H9 (cell line): ENCODE data around the gene BTBD19. TPM values are rescaled to one million over a fixed set of nuclear protein-coding genes. Genes with fewer than 3 reads are reported as not detected.

ENCODE experiments used
- DNase-seq: peaks from one replicate; pipeline ENCODE4 v3.0.0-alpha.2; 2017
- H2AFZ ChIP-seq: one replicate; pipeline ENCODE4 v1.6.1; 2013; ENCODE audit warnings: mild to moderate bottlenecking, low read length, control low read depth, moderate library complexity
- H2AK5ac ChIP-seq: 2 replicates; pipeline ENCODE4 v1.6.1; 2013; ENCODE audit warnings: low read length, control low read depth, mixed read lengths; ENCODE audit not compliant: insufficient read length
- H2BK120ac ChIP-seq: one replicate; pipeline ENCODE4 v1.6.1; 2013; ENCODE audit warnings: low read depth, mild to moderate bottlenecking, low read length, control low read depth, inconsistent platforms; ENCODE audit not compliant: poor library complexity, severe bottlenecking
- H2BK12ac ChIP-seq: 2 replicates; pipeline ENCODE4 v1.6.1; 2013; ENCODE audit warnings: low read length, control low read depth, mixed read lengths, low read depth; ENCODE audit not compliant: insufficient read length
- H2BK15ac ChIP-seq: 2 replicates; pipeline ENCODE4 v1.6.1; 2013; ENCODE audit warnings: low read depth, low read length, control low read depth
- H2BK20ac ChIP-seq: one replicate; pipeline ENCODE4 v1.6.1; 2013; ENCODE audit warnings: low read depth, mild to moderate bottlenecking, low read length, control low read depth, inconsistent platforms; ENCODE audit not compliant: poor library complexity, severe bottlenecking
- H2BK5ac ChIP-seq: 2 replicates; pipeline ENCODE4 v1.6.1; 2013; ENCODE audit warnings: low read length, control low read depth, mixed read lengths; ENCODE audit not compliant: insufficient read length
- H3K14ac ChIP-seq: 2 replicates; pipeline ENCODE4 v1.6.1; 2013; ENCODE audit warnings: low read length, control low read depth; ENCODE audit not compliant: insufficient read depth
- H3K18ac ChIP-seq: 2 replicates; pipeline ENCODE4 v1.6.1; 2013; ENCODE audit warnings: low read depth, mild to moderate bottlenecking, mixed read lengths, low read length, control low read depth; ENCODE audit not compliant: insufficient read length
- H3K23ac ChIP-seq: 2 replicates; pipeline ENCODE4 v1.6.1; 2013; ENCODE audit warnings: low read length, control low read depth, mixed read lengths, low read depth; ENCODE audit not compliant: insufficient read length
- H3K23me2 ChIP-seq: 2 replicates; pipeline ENCODE4 v1.6.1; 2013; ENCODE audit warnings: low read depth, mild to moderate bottlenecking, mixed read lengths, low read length, control low read depth; ENCODE audit not compliant: insufficient read length, poor library complexity, severe bottlenecking
- H3K27ac ChIP-seq: 2 replicates; pipeline ENCODE4 v1.5.1; 2013; ENCODE audit warnings: low read length, control low read depth, mixed read lengths, low read depth; ENCODE audit not compliant: insufficient read length
- H3K27me3 ChIP-seq: 2 replicates; pipeline ENCODE4 v1.6.1; 2013; ENCODE audit warnings: low read length, control low read depth, inconsistent platforms; ENCODE audit not compliant: insufficient read depth
- H3K4ac ChIP-seq: 2 replicates; pipeline ENCODE4 v1.6.1; 2013; ENCODE audit warnings: low read depth, mild to moderate bottlenecking, control low read depth, inconsistent platforms, low read length, moderate library complexity
- H3K4me1 ChIP-seq: 2 replicates; pipeline ENCODE4 v1.6.1; 2013; ENCODE audit warnings: low read length, control low read depth, inconsistent platforms; ENCODE audit not compliant: insufficient read depth
- H3K4me2 ChIP-seq: 2 replicates; pipeline ENCODE4 v1.6.1; 2013; ENCODE audit warnings: low read length, control low read depth, mixed read lengths; ENCODE audit not compliant: insufficient read length, insufficient read depth
- H3K56ac ChIP-seq: 2 replicates; pipeline ENCODE4 v1.6.1; 2013; ENCODE audit warnings: low read depth, mild to moderate bottlenecking, mixed read lengths, low read length, control low read depth; ENCODE audit not compliant: insufficient read length
- H3K79me1 ChIP-seq: 2 replicates; pipeline ENCODE4 v1.6.1; 2013; ENCODE audit warnings: low read depth, mild to moderate bottlenecking, moderate library complexity, low read length, control low read depth, inconsistent platforms; ENCODE audit not compliant: insufficient read depth, poor library complexity, severe bottlenecking
- H3K79me2 ChIP-seq: 2 replicates; pipeline ENCODE4 v1.6.1; 2013; ENCODE audit warnings: low read length, control low read depth, inconsistent platforms; ENCODE audit not compliant: insufficient read depth
- H3K9ac ChIP-seq: 2 replicates; pipeline ENCODE4 v1.6.1; 2013; ENCODE audit warnings: low read length, control low read depth, mixed read lengths; ENCODE audit not compliant: insufficient read length; ENCODE audit errors: extremely low read depth
- H3K9me3 ChIP-seq: one replicate; pipeline ENCODE4 v1.6.1; 2013; ENCODE audit warnings: low read depth, low read length, inconsistent platforms; ENCODE audit not compliant: control insufficient read depth
- H3T11ph ChIP-seq: one replicate; pipeline ENCODE4 v1.6.1; 2013; ENCODE audit warnings: mild to moderate bottlenecking, low read length, control low read depth, inconsistent platforms
- H4K20me1 ChIP-seq: one replicate; pipeline ENCODE4 v1.6.1; 2013; ENCODE audit not compliant: control insufficient read depth, insufficient read length, insufficient read depth
- H4K5ac ChIP-seq: 2 replicates; pipeline ENCODE4 v1.6.1; 2013; ENCODE audit warnings: low read depth, mild to moderate bottlenecking, mixed read lengths, low read length, control low read depth; ENCODE audit not compliant: insufficient read length
- H4K8ac ChIP-seq: replicated peaks from 2 replicates; pipeline ENCODE4 v1.6.1; 2013; ENCODE audit warnings: low read length, control low read depth, mixed read lengths, low read depth; ENCODE audit not compliant: insufficient read length
- H4K91ac ChIP-seq: 2 replicates; pipeline ENCODE4 v1.6.1; 2013; ENCODE audit warnings: low read depth, mild to moderate bottlenecking, moderate library complexity, mixed read lengths, low read length, control low read depth; ENCODE audit not compliant: insufficient read length
- H3K27ac Mint-ChIP-seq, 3 experiments: 2 replicates in 2 of 3; 3 replicates in 1 of 3; pipeline ENCODE4 v1.8.0; 2020 to 2021; ENCODE audit warnings: mixed read lengths in 3 of 3, mild to moderate bottlenecking in 1 of 3, moderate library complexity in 1 of 3
- H3K27me3 Mint-ChIP-seq: 2 replicates; pipeline ENCODE4 v1.8.0; 2021; ENCODE audit warnings: low read depth, mild to moderate bottlenecking, moderate library complexity, mixed read lengths
- H3K36me3 Mint-ChIP-seq, 3 experiments: 2 replicates in 2 of 3; 3 replicates in 1 of 3; pipeline ENCODE4 v1.8.0; 2020 to 2021; ENCODE audit warnings: low read depth in 3 of 3, mixed read lengths in 3 of 3; ENCODE audit not compliant: insufficient read depth in 1 of 3
- H3K4me1 Mint-ChIP-seq, 2 experiments: 2 replicates each; pipeline ENCODE4 v1.8.0; 2020; ENCODE audit warnings: mixed read lengths in 2 of 2
- H3K4me3 Mint-ChIP-seq, 2 experiments: 2 replicates in 1 of 2; 3 replicates in 1 of 2; pipeline ENCODE4 v1.8.0; 2020 to 2021; ENCODE audit warnings: mild to moderate bottlenecking in 2 of 2, mixed read lengths in 2 of 2, moderate library complexity in 1 of 2
- H3K9me3 Mint-ChIP-seq, 2 experiments: 2 replicates in 1 of 2; 3 replicates in 1 of 2; pipeline ENCODE4 v1.8.0; 2020; ENCODE audit warnings: mild to moderate bottlenecking in 2 of 2, mixed read lengths in 2 of 2, moderate library complexity in 1 of 2
- CTCF ChIP-seq: fragments of 200-600 bp; sonication (generic); conservative IDR thresholded peaks from 3 replicates; pipeline ENCODE4 v1.8.0; 2021; ENCODE audit warnings: antibody characterized with exemption, mild to moderate bottlenecking
- WGBS: extraction: QIAGEN DNeasy Blood & Tissue Kit; methylation state at CpG from one replicate; pipeline ENCODE4 v1.1.7; 2013; ENCODE audit warnings: missing lambda C conversion rate, low lambda C conversion rate, mixed read lengths; ENCODE audit not compliant: insufficient read length; ENCODE audit errors: extremely low coverage; 5-methylcytosine and 5-hydroxymethylcytosine counted together
- total RNA-seq: library from RNA; stranded (reverse); gene quantifications from 2 replicates; pipeline ENCODE4 v1.2.1, GENCODE V29; 2021

The BTBD19 gene
- total RNA-seq, 1 experiment from 2014 or later = 1.9 TPM

DNA sequence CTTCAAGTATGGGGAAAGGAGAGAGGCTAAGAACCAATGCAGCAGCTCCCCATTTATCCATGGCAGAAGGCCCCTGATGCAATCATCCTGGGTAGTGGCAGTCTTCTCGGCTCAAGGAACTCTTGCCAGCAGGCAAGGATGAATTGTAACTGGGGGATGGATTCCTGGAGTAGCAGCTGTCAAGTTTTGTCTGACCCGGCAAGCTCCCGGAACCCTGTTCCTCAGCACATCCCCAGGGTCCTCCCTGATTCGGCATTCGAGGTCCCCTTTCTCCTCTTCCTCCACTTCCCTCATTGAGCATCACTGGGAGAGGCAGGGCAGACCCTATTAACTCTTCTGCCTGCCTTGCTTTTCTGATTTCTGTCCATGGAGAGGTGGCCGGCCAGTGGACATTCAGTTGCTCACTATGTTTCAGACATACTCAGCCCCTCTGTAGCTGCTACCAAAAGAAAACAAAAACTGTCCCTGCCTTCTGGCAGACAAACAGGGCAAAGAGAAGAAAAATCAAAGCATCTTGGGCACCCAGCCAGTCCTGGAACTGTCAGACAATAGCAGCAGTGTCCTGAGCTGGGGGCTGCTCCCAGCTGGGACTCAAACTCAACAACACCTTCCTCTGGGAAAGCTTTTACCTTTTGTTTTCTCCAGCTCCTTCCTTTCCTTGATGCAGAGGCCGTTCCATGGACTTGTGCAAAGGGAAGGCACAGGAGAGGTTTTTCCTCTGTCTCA lies 40.3 kb downstream of the BTBD19 start:
- no peak overlapping the region for H3K23ac ChIP-seq
- H4K8ac ChIP-seq = no peak overlapping the region
- H3K79me1 ChIP-seq = no peaks in the 10 kb centered on the region
- Mint-ChIP-seq H3K4me3 (no peak overlapping the region), H3K4me1 (peaks cover 7 to 14% of the 10 kb centered on the region in 2 experiments; a peak in 3 of 4 replicates), H3K27ac (peak overlapping the region in 2 of 3 experiments; percentile 35 to 54; a peak in 1 of 7 replicates), H3K9me3 (no peaks in the 10 kb centered on the region), H3K27me3 (no peaks in the 10 kb centered on the region; the same call in 1 of the 2 replicates), H3K36me3 (no peaks in the 10 kb centered on the region; a peak in 1 of 7 replicates)
- no peak overlapping the region for H3K4me2 ChIP-seq
- no peak overlapping the region for H2BK20ac ChIP-seq
- H3K18ac ChIP-seq = no peak overlapping the region
- H3K56ac ChIP-seq = no peak overlapping the region
- H3K27me3 ChIP-seq = no peaks in the 10 kb centered on the region
- no peak overlapping the region for H2BK5ac ChIP-seq
- H4K5ac ChIP-seq = no peak overlapping the region
- H3K27ac ChIP-seq = no peak overlapping the region
- no peaks in the 10 kb centered on the region for H3K23me2 ChIP-seq
- TF ChIP-seq CTCF = no peak
- H3K9me3 ChIP-seq = no peaks in the 10 kb centered on the region
- H2BK15ac ChIP-seq = no peak overlapping the region
- H3K4me1 ChIP-seq = no peaks in the 10 kb centered on the region
- H4K91ac ChIP-seq = no peak overlapping the region
- WGBS = no CpG with 5 or more reads among the region's 7 CpGs
- no peak overlapping the region for H3T11ph ChIP-seq
- no peak overlapping the region for H3K9ac ChIP-seq
- H3K79me2 ChIP-seq = no peaks in the 10 kb centered on the region
- H2AK5ac ChIP-seq = no peak overlapping the region
- H2BK12ac ChIP-seq = no peak overlapping the region
- no peak overlapping the region for H2BK120ac ChIP-seq
- no peak for DNase-seq
- H4K20me1 ChIP-seq = no peaks in the 10 kb centered on the region
- H3K14ac ChIP-seq = no peak overlapping the region
- H2AFZ ChIP-seq = no peak overlapping the region
- H3K4ac ChIP-seq = no peak overlapping the region
